MM.1S (cell line): ENCODE measurements around the gene CACNG4.

Experiments used
- DNase-seq: peaks from one replicate; pipeline ENCODE4 v3.0.0-alpha.2; 2015
- H2AFZ ChIP-seq: fragments of 300-600 bp; sonication (generic); 2 replicates; pipeline ENCODE4 v1.6.0; 2016; ENCODE audit warnings: antibody characterized with exemption, low read length
- H3F3A ChIP-seq: fragments of 300-600 bp; sonication (generic); 2 replicates; pipeline ENCODE4 v1.6.1; 2016; ENCODE audit warnings: mild to moderate bottlenecking, antibody characterized with exemption, low read length, moderate library complexity, mixed read lengths; ENCODE audit not compliant: insufficient read depth
- H3K27ac ChIP-seq: fragments of 300-600 bp; sonication (generic); 2 replicates; pipeline ENCODE4 v1.5.1; 2016; ENCODE audit warnings: mild to moderate bottlenecking, low read length
- H3K27me3 ChIP-seq: fragments of 300-600 bp; sonication (generic); replicated peaks from 2 replicates; pipeline ENCODE4 v1.6.0; 2016; ENCODE audit warnings: low read length; ENCODE audit not compliant: insufficient read depth
- H3K36me3 ChIP-seq: fragments of 300-600 bp; sonication (generic); replicated peaks from 2 replicates; pipeline ENCODE4 v1.6.1; 2016; ENCODE audit warnings: mild to moderate bottlenecking, low read length, mixed read lengths; ENCODE audit not compliant: insufficient read depth
- H3K4me1 ChIP-seq: fragments of 300-600 bp; sonication (generic); 2 replicates; pipeline ENCODE4 v1.6.1; 2016; ENCODE audit warnings: low read length, mixed read lengths
- H3K4me2 ChIP-seq: fragments of 300-600 bp; sonication (generic); 2 replicates; pipeline ENCODE4 v1.6.0; 2016; ENCODE audit warnings: low read depth, low read length
- H3K4me3 ChIP-seq: fragments of 300-600 bp; sonication (generic); 2 replicates; pipeline ENCODE4 v1.5.1; 2016; ENCODE audit warnings: low read length, mixed read lengths
- H3K79me2 ChIP-seq: fragments of 300-600 bp; sonication (generic); 2 replicates; pipeline ENCODE4 v1.6.1; 2016; ENCODE audit warnings: mixed run types, low read length, mixed read lengths
- H3K9ac ChIP-seq: fragments of 300-600 bp; sonication (generic); 2 replicates; pipeline ENCODE4 v1.6.1; 2016; ENCODE audit warnings: low read length, mixed read lengths
- H3K9me2 ChIP-seq: fragments of 300-600 bp; sonication (generic); replicated peaks from 2 replicates; pipeline ENCODE4 v1.6.1; 2016; ENCODE audit warnings: mild to moderate bottlenecking, low read length, mixed read lengths; ENCODE audit not compliant: insufficient read depth
- H3K9me3 ChIP-seq: fragments of 300-600 bp; sonication (generic); replicated peaks from 2 replicates; pipeline ENCODE4 v1.6.1; 2016; ENCODE audit warnings: mild to moderate bottlenecking, low read length, mixed read lengths; ENCODE audit not compliant: insufficient read depth
- H4K20me1 ChIP-seq: fragments of 300-600 bp; sonication (generic); 2 replicates; pipeline ENCODE4 v1.6.1; 2016; ENCODE audit warnings: mild to moderate bottlenecking, low read length, moderate library complexity, mixed read lengths; ENCODE audit not compliant: insufficient read depth
- EZH2 ChIP-seq: fragments of 300-600 bp; sonication (generic); optimal IDR thresholded peaks from 2 replicates; pipeline ENCODE3; 2017; ENCODE audit warnings: low read depth, mild to moderate bottlenecking, antibody characterized with exemption, low read length, mixed read lengths
- EZH2phosphoT487 ChIP-seq: fragments of 300-600 bp; sonication (generic); IDR thresholded peaks from 2 replicates; pipeline ENCODE4 v1.6.1; 2018; ENCODE audit warnings: antibody characterized with exemption, low read length
- TF ChIP-seq, protein P1 (sequence below): fragments of 300-600 bp; sonication (generic); IDR thresholded peaks from 2 replicates; pipeline ENCODE4 v1.5.1; 2016; ENCODE audit warnings: antibody characterized with exemption, low read length, mixed read lengths

CACNG4 gene

DNA sequence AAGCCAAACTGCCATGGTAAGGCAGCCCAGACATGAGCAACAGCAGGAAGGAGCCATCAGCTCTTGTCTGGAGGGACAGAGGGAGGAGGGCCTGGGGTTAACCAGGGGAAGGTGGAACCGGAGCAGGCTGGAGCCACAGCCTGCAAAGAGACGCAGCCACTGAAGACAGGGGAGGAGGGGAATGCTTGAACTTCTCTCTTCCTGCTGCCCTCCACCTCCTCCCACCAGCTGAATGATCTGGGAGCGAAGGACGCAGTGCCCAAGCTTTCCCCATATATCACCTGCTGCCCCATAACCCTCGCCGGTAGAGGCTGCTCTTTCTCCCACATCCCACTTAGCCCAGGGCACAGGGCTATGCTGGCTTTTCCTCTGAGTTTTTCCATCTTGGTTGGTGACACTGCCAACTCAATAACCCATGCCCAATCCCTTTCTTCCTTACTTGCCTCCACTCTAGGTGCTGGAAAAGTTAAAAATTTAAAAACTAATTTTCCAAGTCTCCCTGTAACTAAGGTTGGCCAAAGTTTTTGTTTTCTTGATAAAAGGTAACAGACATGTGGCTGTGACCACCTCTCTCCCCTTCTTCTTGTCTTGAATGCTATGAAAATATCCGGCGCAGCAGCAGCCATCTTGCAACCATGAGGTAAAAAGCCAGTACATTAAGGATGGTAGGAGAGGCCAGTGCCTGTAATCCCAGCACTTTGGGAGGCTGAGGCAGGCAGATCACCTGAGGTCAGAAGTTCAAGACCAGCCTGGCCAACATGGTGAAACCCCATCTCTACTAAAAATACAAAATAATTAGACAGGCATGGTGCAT is 21.8 kb upstream of the CACNG4 start:
- TF ChIP-seq EZH2 (no peak), EZH2phosphoT487 (no peak)
- TF ChIP-seq, protein P1, sequence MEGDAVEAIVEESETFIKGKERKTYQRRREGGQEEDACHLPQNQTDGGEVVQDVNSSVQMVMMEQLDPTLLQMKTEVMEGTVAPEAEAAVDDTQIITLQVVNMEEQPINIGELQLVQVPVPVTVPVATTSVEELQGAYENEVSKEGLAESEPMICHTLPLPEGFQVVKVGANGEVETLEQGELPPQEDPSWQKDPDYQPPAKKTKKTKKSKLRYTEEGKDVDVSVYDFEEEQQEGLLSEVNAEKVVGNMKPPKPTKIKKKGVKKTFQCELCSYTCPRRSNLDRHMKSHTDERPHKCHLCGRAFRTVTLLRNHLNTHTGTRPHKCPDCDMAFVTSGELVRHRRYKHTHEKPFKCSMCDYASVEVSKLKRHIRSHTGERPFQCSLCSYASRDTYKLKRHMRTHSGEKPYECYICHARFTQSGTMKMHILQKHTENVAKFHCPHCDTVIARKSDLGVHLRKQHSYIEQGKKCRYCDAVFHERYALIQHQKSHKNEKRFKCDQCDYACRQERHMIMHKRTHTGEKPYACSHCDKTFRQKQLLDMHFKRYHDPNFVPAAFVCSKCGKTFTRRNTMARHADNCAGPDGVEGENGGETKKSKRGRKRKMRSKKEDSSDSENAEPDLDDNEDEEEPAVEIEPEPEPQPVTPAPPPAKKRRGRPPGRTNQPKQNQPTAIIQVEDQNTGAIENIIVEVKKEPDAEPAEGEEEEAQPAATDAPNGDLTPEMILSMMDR: no peak
- Histone ChIP-seq H3K79me2 (no peaks in the 10 kb centered on the region), H2AFZ (no peak overlapping the region), H3K4me1 (no peaks in the 10 kb centered on the region), H3K4me2 (no peak overlapping the region), H3K9ac (no peak overlapping the region), H3K4me3 (no peak overlapping the region), H3K27ac (no peak overlapping the region), H3K27me3 (peaks cover 29% of the 10 kb centered on the region), H3F3A (no peaks in the 10 kb centered on the region), H3K9me2 (no peaks in the 10 kb centered on the region), H3K9me3 (no peaks in the 10 kb centered on the region), H3K36me3 (no peaks in the 10 kb centered on the region), H4K20me1 (no peaks in the 10 kb centered on the region)
- DNase-seq: no peak

DNA sequence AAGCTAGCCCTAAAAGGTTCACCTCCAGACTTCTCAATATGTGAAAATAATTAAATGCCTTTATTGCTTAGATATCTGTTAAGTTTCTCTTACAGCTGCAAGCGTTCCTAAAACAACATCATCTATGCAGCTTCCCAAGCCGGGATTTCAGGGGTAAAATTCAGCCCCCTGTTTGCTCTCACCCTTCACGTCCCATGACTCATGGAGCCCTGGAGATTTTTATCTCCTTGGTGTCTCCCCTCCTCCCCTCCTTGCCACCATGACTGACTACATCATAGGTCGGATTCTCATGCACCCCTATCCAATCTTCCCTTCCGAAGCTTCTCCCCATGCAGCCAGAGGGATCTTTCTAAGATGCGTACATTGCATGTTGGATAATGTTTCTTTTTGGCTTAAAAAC is 21.0 kb upstream of the CACNG4 start:
- Histone ChIP-seq H3K9me3 (no peaks in the 10 kb centered on the region), H3K27me3 (peaks cover 29% of the 10 kb centered on the region), H3K4me1 (no peaks in the 10 kb centered on the region), H4K20me1 (no peaks in the 10 kb centered on the region), H3K27ac (no peak overlapping the region), H3K4me3 (no peak overlapping the region), H3K79me2 (no peaks in the 10 kb centered on the region), H2AFZ (no peak overlapping the region), H3K9ac (no peak overlapping the region), H3F3A (no peaks in the 10 kb centered on the region), H3K36me3 (no peaks in the 10 kb centered on the region), H3K9me2 (no peaks in the 10 kb centered on the region), H3K4me2 (no peak overlapping the region)
- DNase-seq: no peak
- TF ChIP-seq EZH2phosphoT487: no peak

DNA sequence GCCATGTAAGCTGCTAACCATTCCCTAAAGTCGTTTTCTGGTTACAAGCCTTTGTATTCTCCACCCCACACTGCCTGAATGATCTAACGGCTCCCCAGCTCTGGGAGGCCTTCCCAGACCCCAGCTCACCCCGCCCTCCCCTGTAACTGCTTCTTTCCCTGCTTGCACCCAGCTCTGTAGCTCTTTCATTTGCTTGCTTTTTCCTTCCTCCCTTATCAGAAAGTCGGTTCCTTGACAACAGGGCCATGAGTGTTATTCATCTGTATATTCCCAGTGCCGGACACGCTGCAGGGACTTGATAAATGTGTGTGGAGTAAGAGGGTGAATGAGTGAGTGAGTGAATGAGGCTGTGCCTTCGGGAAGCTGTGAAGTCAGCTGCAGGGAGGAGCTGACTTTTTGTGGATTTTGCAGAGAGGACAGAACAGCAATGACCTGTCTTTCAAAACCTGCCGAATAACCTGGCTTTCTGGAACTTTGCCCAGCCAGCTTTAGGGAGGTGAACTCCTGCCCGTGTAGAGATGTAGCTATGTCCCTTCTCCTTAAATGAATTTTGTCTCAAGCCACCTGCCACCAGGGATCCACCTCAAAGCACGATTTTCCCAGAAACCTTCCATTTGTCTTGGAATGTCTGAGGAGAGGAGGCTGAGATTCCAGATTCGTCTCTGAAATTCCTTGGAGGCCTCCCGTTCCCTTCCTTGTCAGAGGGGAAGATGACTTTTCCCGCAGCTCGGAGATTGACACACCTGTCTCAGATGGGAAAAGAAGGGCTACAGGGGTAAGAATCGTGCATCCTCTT is 20.0 kb upstream of the CACNG4 start:
- Histone ChIP-seq H3F3A (no peaks in the 10 kb centered on the region), H3K79me2 (no peaks in the 10 kb centered on the region), H3K4me2 (no peak overlapping the region), H3K9me2 (no peaks in the 10 kb centered on the region), H3K4me1 (no peaks in the 10 kb centered on the region), H3K4me3 (no peak overlapping the region), H3K9me3 (no peaks in the 10 kb centered on the region), H2AFZ (no peak overlapping the region), H3K27ac (no peak overlapping the region), H4K20me1 (no peaks in the 10 kb centered on the region), H3K36me3 (no peaks in the 10 kb centered on the region), H3K27me3 (peaks cover 29% of the 10 kb centered on the region), H3K9ac (no peak overlapping the region)
- TF ChIP-seq EZH2phosphoT487: no peak
- no peak for TF ChIP-seq EZH2
- TF ChIP-seq, protein P1: no peak
- no peak for DNase-seq
